ENCODE measurements around the gene SNX24. TPM values are rescaled to one million over a fixed set of nuclear protein-coding genes. Genes with fewer than 3 reads are reported as not detected.

The SNX24 gene
- total and polyA plus RNA-seq, 10 of the 15 experiments (the other 5 are each of a cell fraction or from before 2014, with no cell fraction given), result 0.15 to 6.6 (median 4.1) TPM

DNA sequence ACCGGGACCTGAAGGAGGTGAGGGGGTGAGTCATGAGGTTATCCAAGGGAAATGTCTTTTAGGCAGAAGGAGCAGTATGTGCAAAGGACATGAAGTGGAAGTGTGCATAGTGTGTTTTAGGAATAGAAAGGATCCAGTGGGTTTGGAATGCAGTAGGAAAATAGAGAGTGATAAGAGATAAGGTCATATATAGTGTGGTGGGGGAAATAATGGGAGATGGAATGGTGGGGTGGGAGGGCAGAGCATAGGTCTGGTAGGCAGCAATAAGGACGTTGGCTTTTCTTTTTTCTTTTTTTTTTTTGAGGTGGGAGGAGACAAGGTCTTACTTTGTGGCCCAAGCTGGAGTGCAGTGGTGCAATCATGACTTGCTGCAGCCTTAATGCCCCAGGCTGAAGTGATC, 17.8 kb downstream of the SNX24 start:
- no TSS peak for BruUV-seq (replicated peaks)
- H3K4me3 ChIP-seq, result no peak overlapping the region
- POLR2A ChIA-PET, result no interaction called here
- H3K9ac ChIP-seq (ENCODE audit: control insufficient read depth, insufficient read depth, low read length), result no peak overlapping the region
- H2AFZ ChIP-seq (ENCODE audit: control insufficient read depth, low read depth, low read length), result no peak overlapping the region
- no peaks in the 10 kb centered on the region for H3K36me3 ChIP-seq (ENCODE audit: control insufficient read depth in 2 of 2, insufficient read depth in 2 of 2, low read length in 1 of 2)
- H3K27ac ChIP-seq (ENCODE audit: control insufficient read depth, insufficient read depth), result no peak overlapping the region
- FAIRE-seq (no peak), DNase-seq (ENCODE audit: low read depth, low spot score) (no peak), ATAC-seq (no peak)
- CTCF ChIA-PET, result no interaction called here
- WGBS (ENCODE audit: insufficient coverage, insufficient replicate concordance, low lambda C conversion rate, missing lambda C conversion rate), result 0% methylated on average over 2 of the region's 2 CpGs
- intact Hi-C loops (cut with micrococcal nuclease; ENCODE audit: unreplicated experiment), result no loop called here
- in situ Hi-C loops (cut with MboI), result no loop called here
- no peak overlapping the region for H3K4me2 ChIP-seq (ENCODE audit: control insufficient read depth, insufficient read depth)
- H3K79me2 ChIP-seq (ENCODE audit: control insufficient read depth, insufficient read depth, low read length), result no peaks in the 10 kb centered on the region
- no peaks in the 10 kb centered on the region for H4K20me1 ChIP-seq (ENCODE audit: control insufficient read depth, insufficient read depth)
- H3K4me1 ChIP-seq (ENCODE audit: control insufficient read depth, insufficient read depth, low read length), result no peaks in the 10 kb centered on the region
- SMC1A ChIA-PET (ENCODE audit: uncharacterized antibody, unreplicated experiment), result interaction anchor here (1.2 kb wide), 1 partner anchor 258 kb away, joined by 3 read pairs; no protein-coding TSS in a partner anchor
- no peaks in the 10 kb centered on the region for H3K9me3 ChIP-seq (replicated peaks; ENCODE audit: control insufficient read depth, insufficient read depth, low read length)
- no peak for TF ChIP-seq NFYB (IDR thresholded peaks at IDR 0.05; ENCODE audit: insufficient read depth, low read depth, low read length)
- TF ChIP-seq RELA (IDR thresholded peaks at IDR 0.05; ENCODE audit: borderline replicate concordance, partially characterized antibody), result no peak
- TF ChIP-seq MEF2A (IDR thresholded peaks at IDR 0.05; ENCODE audit: insufficient read depth, low read depth, low read length), result no peak
- no peak for TF ChIP-seq POLR2AphosphoS2 (IDR thresholded peaks at IDR 0.05; ENCODE audit: low read depth, low read length)
- TF ChIP-seq SIN3A (IDR thresholded peaks at IDR 0.05; ENCODE audit: low read depth, low read length), result no peak
- no peak for TF ChIP-seq NFYA (IDR thresholded peaks at IDR 0.05; ENCODE audit: borderline replicate concordance, low read depth, low read length)
- TF ChIP-seq, protein P1, sequence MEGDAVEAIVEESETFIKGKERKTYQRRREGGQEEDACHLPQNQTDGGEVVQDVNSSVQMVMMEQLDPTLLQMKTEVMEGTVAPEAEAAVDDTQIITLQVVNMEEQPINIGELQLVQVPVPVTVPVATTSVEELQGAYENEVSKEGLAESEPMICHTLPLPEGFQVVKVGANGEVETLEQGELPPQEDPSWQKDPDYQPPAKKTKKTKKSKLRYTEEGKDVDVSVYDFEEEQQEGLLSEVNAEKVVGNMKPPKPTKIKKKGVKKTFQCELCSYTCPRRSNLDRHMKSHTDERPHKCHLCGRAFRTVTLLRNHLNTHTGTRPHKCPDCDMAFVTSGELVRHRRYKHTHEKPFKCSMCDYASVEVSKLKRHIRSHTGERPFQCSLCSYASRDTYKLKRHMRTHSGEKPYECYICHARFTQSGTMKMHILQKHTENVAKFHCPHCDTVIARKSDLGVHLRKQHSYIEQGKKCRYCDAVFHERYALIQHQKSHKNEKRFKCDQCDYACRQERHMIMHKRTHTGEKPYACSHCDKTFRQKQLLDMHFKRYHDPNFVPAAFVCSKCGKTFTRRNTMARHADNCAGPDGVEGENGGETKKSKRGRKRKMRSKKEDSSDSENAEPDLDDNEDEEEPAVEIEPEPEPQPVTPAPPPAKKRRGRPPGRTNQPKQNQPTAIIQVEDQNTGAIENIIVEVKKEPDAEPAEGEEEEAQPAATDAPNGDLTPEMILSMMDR (IDR thresholded peaks at IDR 0.05 in 2 of 3, conservative IDR thresholded peaks at IDR 0.05 in 1 of 3; ENCODE audit: control insufficient read depth in 2 of 3, extremely low read depth in 1 of 3, insufficient read depth in 1 of 3, low read depth in 3 of 3, low read length in 3 of 3), result no peak
- RAD21 ChIA-PET (ENCODE audit: unreplicated experiment), result no interaction called here
- no peaks in the 10 kb centered on the region; a peak in 1 of 4 replicates for H3K27me3 ChIP-seq (replicated peaks in 1 of 2; ENCODE audit: control insufficient read depth in 2 of 2, insufficient read depth in 2 of 2, low read length in 1 of 2)
